GM18507 (cell line): Measurements from ENCODE around the gene TMEM270.

ENCODE experiments used
- DNase-seq: peaks from one replicate; pipeline ENCODE4 v3.0.0; 2011; ENCODE audit warnings: low read depth; ENCODE audit not compliant: insufficient read length; ENCODE audit errors: extremely low spot score
- FAIRE-seq: peaks from 2 replicates; lab custom pipeline; 2011; peaks lifted over from hg19 to GRCh38; lab: Jason Lieb, UNC

The TMEM270 gene

GRCh38 chr7:73901231-73901822 lies 40.4 kb downstream of the TMEM270 start:
- FAIRE-seq (no peak), DNase-seq (no peak)

GRCh38 chr7:73901823-73902597 lies 41.1 kb downstream of the TMEM270 start:
- FAIRE-seq (no peak), DNase-seq (no peak)

GRCh38 chr7:73903321-73904218 lies 42.6 kb downstream of the TMEM270 start:
- FAIRE-seq (no peak), DNase-seq (no peak)

GRCh38 chr7:73904219-73905137 lies 43.5 kb downstream of the TMEM270 start:
- no peak for DNase-seq
- no peak for FAIRE-seq

GRCh38 chr7:73905360-73905759 lies 44.4 kb downstream of the TMEM270 start:
- no peak for DNase-seq
- FAIRE-seq: no peak

- DNase-seq (no peak), FAIRE-seq (no peak)
Measured at GRCh38 chr7:73906874-73907273, 45.9 kb downstream of the TMEM270 start.

GRCh38 chr7:73907554-73908122 lies 46.7 kb downstream of the TMEM270 start:
- FAIRE-seq (no peak), DNase-seq (no peak)

GRCh38 chr7:73908123-73908611 lies 47.2 kb downstream of the TMEM270 start:
- FAIRE-seq: no peak

GRCh38 chr7:73909051-73909941 lies 48.3 kb downstream of the TMEM270 start:
- no peak for DNase-seq
- no peak for FAIRE-seq

More at GRCh38 chr7:73908123-73908611, 47.2 kb downstream of the TMEM270 start:
- DNase-seq: no peak

- no peak for DNase-seq
- FAIRE-seq: no peak
Measured at GRCh38 chr7:73909996-73910395, 49.0 kb downstream of the TMEM270 start.

- FAIRE-seq (no peak), DNase-seq (no peak)
Measured at GRCh38 chr7:73912223-73912622, 51.3 kb downstream of the TMEM270 start.
